HG03521 (cell line): ENCODE measurements around the gene HNRNPA2B1.
"Not testable (repeated sequence)": the region's sequence is repeated elsewhere in the genome, so short reads cannot be mapped to it uniquely, and the experiment has no call there.

Experiments used
- ATAC-seq: cut with Tn5 transposase; IDR thresholded peaks from one replicate; pipeline ENCODE4 v1.9.1; 2021; ENCODE audit warnings: mild to moderate bottlenecking, moderate library complexity; ENCODE audit not compliant: unreplicated experiment

The HNRNPA2B1 gene

DNA sequence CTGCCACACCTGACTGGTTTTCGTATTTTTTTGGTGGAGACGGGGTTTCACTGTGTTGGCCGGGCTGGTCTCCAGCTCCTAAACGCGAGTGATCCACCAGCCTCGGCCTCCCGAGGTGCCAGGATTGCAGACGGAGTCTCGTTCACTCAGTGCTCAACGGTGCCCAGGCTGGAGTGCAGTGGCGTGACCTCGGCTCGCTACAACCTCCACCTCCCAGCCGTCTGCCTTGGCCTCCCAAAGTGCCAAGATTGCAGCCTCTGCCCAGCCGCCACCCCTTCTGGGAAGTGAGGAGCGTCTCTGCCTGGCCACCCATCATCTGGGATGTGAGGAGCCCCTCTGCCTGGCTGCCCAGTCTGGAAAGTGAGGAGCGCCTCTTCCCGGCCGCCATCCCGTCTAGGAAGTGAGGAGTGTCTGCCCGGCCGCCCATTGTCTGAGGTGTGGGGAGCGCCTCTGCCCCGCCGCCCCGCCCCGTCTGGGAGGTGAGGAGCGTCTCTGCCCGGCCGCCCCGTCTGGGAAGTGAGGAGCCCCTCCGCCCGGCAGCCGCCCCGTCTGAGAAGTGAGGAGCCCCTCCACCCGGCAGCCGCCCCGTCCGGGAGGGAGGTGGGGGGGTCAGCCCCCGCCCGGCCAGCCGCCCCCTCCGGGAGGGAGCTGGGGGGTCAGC, 52.8 kb downstream of the HNRNPA2B1 start:
- ATAC-seq: not testable (repeated sequence)

DNA sequence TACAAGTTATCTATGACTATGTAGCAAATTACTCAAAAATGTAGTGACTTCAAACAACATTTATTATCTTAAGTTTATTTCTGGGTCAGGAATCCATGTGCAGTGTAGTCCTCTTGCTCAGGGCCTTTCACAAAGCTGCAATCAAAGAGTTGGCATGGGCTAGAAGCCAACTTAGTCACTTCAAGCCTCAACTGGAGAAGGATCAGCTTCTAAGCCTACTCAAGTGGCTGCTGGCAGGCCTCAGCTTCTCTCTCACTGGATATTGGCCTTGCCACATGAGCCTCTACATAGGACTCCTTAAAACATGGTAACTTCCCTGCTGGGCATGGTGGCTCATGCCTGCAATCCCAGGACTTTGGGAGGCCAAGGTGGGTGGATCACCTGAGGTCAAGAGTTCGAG, 53.5 kb downstream of the HNRNPA2B1 start:
- ATAC-seq: no peak

- no peak for ATAC-seq
These were observed 55.3 kb downstream of the HNRNPA2B1 start for GRCh38 chr7:26145238-26145637.

DNA sequence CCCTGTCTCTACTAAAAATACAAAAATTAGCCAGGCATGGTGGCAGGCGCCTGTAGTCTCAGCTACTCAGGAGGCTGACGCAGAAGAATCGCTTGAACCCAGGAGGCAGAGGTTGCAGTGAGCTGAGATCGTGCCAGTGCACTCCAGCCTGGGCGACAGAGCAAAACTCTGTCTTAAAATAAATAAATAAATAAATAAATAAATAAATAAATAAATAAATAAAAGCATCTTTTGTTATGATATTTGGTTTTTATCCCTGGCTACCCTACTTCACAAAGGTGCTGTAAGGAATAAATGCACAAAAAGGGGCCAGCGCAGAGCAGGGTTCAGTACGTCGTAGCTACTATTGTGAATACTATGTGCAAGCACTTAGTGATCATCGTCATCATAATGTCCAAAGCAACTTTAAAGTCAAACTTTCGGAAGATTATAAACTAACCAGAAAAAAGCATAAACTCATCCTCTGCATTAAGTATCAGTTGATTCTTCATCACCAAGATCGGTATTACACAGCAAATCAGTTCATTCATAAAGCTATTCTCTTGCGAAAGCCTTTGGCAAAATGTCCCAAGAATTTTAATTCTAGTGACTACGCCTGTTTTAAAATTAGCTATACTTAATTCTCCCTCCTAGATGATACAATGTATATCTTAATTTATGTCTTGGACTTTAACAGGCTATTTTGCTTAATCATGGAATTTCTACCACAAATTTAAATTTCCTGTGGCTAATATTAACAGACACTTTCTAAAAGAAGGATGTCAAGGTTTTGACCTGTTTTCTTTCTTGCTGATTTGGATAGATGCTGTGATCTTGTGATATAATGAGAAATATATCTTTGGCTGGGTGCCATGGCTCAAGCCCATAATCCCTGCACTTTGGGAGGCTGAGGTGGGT, 56.1 kb downstream of the HNRNPA2B1 start:
- ATAC-seq: no peak

- ATAC-seq: no peak
These were observed 57.1 kb downstream of the HNRNPA2B1 start for GRCh38 chr7:26143298-26144048.

- no peak for ATAC-seq
These were observed 59.5 kb downstream of the HNRNPA2B1 start for GRCh38 chr7:26141077-26141476.

- ATAC-seq: no peak
These were observed 60.2 kb downstream of the HNRNPA2B1 start for GRCh38 chr7:26140380-26140779.
